Stimulated activated CD4-positive, alpha-beta T cell treated with anti-CD3 and anti-CD28 coated beads, TNF-alpha, amount 100 ng/mL, for 4 hours (primary cell): ENCODE results near the gene CPE.
"Not testable (repeated sequence)": the region's sequence is repeated elsewhere in the genome, so short reads cannot be mapped to it uniquely, and the experiment has no call there.

Experiments used
- DNase-seq, 3 experiments: peaks; one replicate each; pipeline ENCODE4 v3.0.0-alpha.2; 2020; ENCODE audit warnings: low read depth in 3 of 3

The CPE gene

DNA sequence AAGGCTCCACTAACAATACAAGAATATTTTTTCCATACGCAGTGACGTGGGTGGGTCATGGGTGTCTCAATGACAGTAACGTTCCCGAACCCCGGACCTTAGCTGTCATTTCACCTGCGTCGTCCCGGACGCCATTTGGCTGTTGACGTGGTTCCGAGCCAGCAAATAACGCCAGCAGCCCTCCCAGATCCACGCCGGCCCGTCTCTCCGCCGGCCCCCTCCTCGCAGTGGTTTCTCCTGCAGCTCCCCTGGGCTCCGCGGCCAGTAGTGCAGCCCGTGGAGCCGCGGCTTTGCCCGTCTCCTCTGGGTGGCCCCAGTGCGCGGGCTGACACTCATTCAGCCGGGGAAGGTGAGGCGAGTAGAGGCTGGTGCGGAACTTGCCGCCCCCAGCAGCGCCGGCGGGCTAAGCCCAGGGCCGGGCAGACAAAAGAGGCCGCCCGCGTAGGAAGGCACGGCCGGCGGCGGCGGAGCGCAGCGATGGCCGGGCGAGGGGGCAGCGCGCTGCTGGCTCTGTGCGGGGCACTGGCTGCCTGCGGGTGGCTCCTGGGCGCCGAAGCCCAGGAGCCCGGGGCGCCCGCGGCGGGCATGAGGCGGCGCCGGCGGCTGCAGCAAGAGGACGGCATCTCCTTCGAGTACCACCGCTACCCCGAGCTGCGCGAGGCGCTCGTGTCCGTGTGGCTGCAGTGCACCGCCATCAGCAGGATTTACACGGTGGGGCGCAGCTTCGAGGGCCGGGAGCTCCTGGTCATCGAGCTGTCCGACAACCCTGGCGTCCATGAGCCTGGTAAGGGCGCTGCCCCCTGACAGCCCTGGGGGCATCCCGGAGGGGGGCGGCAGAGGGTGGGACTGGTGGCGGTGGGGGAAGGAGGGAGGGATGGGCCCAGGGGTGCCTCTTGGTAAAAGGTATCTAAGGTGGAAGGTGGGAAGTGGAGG lies at the start of gene CPE:
Gene CPE (plus strand): TSS at position 264 of the 933 bp plus-strand sequence. CDS start 214 bp downstream, at position 478.
- peak; percentile 8 to 29 (median 12) for DNase-seq

DNA sequence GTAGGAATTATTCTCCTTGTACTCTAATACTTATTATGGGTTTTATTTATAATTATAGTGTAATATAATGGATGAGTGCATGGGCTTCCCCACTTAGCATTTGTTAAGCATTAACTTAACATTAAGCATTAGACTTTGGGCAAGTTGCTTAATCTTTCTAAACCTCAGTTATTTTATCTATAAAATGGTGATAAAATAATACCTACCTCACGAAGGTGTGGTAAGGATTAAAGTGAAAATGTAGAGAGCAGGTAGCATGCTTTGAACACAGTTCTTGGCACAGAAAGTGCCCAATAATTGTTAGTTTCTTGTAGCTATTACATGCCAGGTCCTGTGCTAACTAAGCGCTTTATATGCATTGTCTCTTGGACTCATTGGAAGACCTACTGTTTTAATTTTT lies 48.7 kb upstream of the CPE start:
- no peak for DNase-seq

DNA sequence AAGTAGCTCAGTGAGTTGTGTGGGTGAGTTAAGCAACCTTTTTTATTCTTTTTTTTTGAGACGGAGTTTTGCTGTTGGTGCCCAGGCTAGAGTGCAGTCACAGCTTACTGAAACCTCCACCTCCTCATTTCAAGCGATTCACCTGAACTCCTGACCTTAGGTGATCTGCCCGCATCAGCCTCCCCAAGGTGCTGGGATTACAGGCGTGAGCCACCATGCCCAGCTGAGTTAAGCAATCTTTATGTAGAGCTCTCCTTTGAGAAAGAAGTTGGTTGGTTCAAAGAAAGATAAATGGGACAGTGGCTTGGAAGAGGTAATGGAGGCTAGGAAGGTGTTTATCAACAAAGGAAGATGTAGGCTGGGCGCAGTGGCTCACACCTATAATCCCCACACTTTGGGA lies 48.1 kb upstream of the CPE start:
- DNase-seq, result no peak

DNA sequence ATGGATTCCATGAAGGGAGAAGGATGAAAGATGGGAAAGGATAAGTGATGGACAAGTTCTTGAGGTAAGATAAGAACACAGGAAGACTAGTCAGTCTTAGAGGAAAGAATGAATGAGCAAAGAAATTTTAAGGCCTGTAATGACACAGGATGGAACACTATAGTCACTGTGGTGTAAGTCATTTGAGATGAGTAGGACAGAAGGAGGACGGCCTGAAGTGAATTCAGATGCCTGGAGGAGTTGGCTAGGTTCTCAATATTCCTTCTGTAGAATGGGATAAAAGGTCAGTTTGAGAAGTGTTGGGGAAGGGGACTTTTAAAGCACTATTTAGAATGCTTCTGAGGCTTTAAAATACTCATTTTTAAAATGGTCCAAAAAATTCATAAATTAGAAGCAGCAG lies 47.4 kb upstream of the CPE start:
- no peak for DNase-seq

DNA sequence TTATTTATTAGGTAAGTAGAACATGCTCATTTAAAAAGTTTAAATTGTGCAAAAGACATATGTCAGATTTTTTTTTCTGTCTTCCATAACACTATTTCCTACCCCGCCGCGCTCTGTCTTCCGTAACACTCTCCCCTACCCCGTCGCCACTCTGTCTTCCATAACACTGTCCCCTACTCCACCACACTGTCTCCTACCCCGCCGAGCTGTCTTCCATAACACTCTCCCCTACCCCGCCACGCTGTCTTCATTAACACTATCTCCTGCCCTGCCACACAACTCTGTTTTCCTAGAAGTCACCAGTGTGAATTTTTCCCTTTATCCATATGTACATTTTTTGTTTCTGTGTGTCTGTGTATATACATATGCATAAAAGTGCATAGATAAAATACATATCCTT lies 47.0 kb upstream of the CPE start:
- DNase-seq, result no peak

DNA sequence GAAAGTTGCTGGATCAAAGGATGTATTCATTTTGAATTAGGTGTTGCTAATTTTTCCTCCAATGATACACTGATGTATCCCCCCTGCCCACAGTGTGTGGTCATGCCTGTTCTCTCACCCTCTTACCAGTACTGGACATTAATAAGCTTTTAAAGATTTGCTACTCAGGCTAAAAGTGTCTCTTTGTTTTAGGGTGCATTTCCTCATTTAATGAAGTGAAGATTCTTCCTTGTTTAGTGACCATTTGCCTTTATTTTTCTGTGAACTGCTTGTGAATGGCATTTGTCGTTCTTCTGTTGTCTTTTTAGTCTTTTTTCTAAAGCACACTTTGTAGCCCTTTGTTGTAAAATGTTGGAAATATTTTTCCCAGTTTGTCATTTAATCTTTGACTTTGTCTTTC lies 46.3 kb upstream of the CPE start:
- DNase-seq, result no peak

DNA sequence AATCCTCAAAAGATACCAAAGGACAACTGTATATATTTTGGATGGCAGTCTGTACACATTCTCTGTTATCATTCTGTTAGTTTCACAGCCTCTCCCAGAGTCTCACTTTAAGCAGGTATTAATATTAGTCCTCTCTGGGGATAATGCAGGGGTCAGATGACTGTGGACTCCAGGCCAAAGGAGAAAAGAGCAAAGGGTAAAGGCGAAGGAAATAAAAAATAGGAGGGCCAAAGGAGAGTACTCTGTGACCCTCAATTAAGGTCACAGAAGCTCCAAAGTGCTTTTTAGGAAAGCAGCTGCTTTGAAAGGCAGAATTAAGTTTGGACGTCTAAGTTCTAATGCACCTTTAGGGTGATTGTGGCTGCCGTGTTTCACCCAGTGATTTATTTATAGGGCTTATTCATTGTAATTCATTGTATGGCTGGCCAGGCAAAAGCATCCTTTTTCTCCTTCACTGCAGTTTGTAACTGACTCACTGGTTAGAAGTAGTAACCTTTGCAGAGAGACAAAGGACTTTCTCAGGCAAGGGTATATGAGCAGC lies 43.6 kb upstream of the CPE start:
- DNase-seq, result no peak

DNA sequence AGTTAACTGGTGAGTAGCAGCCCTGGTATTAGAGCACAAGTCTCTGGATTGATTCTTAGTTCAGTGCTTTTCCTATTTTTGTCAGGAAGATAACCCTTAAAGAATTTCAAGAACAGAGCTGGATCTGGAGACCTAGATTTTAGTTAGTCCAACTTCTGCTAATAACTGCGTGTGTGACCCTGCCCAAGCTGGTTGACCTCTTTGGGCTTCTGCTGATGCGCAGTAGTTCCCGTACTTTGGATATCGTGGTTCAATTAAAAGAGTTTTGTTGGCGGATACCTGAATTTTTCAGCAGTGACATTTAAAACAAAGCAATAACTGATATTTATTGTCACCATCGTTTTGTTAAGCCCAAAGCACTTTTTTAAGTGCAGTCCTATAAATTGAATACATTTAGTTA lies 42.1 kb upstream of the CPE start:
- no peak for DNase-seq

DNA sequence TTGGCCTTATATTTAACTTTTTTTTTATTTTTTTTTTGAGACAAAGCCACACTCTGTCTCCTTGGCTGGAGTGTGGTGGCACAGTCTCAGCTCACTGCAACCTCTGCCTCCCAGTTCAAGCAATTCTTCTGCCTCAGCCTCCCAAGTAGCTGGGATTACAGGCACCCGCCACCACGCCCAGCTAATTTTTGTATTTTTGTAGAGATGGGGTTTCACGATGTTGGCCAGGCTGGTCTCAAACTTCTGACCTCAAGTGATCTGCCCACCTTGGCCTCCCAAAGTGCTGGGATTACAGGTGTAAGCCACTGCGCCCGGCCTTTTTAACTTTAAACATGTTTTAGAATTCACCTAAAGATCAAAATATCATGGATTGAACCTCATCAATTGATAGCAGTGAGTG lies 36.5 kb upstream of the CPE start:
- not testable (repeated sequence) for DNase-seq

DNA sequence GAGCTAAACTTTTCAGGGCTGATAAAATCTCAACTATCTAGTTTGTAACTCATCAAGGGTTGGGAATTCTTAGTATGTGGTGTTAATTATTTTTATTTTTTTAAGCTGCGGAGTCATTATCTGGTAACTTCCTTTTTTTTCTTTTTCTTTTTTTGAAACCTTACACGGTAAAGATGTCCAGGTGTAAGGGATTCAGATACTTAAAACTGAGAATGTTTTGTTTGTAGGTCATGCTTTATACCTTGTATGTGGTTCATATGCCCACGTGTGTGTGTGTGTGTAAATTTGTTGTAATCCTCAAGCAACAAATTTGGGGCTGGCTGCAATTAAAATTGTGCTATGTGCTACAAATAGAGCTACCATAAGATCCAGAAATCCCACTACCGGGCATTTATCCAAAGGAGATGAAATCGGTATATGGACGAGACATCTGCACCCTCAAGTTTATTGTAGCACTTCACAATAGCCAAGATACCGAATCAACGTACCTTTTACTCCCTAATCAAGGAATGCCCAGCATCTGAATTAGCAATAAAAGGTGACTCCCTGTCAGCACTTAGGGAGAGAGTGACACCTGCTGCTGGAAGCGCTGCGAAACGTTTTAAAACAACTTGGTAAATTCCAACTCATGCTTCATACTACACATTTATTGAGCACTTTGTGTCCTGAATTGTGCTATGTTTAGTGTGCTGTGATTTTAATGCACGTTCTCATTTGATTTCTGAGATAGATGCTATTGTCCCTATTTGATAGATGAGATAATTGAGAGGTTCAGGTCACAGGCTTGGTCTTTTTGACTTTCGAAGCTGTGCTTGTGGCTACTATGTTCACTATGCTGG lies 35.2 kb upstream of the CPE start:
- DNase-seq, result no peak

DNA sequence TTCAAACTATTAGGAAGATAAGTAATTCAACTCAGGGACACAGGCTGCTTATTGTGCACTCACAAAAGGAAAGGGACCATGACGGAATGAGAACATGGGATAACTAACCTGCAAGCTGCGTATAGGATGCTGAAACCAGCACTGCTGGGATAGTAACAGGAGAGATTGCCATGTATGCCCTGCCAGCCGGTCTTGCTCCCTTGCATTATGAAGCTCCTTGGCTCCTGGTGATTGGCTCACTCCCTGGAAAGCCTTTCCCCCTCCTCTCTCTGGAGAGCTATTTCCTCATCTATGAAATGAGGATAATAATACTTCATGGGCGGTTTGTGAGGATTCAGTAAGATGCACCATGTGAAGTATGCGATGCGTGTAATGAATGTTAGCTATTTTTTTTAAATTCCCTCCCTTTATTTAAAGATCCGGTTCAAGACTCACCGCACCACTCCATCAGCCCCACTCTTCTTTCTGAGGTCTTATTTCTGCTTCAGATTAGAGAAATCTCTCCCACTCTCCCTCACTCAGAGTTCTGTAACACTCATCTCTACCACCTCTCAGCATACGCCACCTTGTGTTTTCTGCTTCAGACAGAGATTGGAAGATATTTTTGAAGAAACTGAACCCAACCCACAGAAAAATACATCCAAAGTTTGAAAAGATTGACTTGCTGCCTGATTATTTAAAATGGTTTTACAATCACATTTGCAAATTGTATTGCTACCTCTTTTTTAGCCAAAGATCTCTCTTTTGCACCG lies 33.0 kb upstream of the CPE start:
- DNase-seq, result no peak

DNA sequence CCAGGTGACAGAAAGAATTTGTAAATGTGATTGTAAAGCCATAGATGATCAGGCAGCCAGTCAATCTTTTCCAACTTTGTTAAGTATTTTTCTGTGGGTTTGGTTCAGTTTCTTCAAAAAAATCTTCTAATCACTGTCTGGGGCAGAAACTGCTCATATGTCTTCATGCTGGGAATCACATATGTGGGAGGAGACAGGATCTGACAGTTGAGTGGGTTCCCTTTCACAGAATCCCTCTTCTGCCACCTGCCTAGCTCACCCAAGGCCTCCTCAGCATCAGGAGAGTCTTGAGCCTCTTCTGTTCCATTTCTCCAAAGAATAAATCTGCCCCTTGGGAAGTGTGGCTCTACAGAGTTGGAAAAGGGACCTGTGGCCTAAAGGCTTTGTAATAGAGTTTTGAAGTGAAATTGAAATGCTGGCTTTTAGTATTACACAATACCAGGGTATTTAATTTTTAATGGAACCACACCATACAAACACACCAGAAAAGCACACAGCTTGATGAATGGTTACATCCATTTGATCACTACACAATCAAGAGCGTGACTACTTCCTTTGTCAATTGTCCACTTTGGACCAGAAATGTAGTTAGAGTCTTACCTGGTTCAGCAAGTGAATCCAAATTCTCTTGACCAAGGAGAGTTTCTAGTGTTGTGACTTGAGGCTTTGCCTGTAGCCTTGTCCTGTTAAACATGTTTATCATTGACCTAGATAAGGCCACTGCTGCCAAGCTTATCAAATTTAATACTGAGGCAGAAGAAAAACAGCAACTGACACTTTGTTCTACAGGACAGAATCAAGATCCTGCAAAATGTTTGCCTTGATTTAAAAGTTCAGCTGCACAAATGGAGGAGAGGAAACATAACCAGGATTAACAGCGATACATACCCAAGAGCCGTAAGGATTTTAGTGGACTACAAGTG lies 30.9 kb upstream of the CPE start:
- DNase-seq, result no peak

DNA sequence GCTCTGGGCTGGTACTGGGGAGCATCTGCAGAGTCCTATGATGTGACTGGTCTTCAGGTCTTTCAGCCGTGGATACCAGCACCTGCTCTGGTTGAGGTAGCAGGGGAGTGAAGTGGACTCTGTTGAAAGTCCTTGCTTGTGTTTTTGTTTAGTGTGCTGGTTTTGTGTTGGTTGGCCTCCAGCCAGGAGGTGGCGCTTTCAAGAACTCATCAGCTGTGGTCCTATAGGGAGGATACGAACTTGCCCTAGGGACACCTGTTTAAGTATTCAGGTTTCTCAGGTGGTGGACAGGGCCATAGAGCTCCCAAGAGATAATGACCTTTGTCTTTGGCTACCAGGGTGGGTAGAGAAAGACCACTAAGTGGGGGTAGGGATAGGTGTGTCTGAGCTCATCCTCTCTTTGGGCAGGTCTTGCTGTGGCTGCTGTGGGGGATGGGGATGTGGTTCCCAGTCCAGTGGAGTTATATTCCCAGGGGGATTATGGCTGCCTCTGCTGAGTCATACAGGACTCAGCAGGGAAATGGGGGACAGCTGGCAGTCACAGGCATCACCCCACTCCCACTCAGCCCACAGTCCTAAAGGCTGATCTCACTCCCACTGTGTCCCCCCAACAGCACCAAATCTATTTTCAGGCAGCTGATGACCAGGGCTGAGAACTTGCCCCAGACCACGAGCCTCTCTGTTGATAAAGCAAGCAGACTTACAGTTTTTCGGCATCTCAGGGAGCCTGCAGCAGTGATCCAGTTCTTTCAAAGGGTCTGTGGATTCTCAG lies 27.3 kb upstream of the CPE start:
- DNase-seq, result no peak

DNA sequence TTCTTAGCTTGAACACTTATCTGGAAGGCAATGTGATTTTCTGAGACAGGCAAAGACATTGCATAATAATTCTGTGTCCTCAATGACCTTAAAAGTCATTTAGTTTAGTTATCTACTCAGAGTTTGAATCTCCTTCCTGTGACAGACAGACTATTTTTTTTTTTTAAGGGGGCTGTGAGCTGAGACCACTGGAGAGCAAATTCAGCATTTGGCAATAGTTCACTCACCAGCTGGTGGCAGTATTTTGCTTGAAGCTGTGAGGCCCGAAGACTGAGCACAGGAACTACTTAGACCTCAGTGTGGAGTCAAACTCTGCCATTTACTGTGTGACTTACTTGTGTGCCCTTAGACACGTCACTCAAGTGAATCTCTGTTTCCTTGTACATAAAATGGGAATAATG lies 22.9 kb upstream of the CPE start:
- no peak for DNase-seq

DNA sequence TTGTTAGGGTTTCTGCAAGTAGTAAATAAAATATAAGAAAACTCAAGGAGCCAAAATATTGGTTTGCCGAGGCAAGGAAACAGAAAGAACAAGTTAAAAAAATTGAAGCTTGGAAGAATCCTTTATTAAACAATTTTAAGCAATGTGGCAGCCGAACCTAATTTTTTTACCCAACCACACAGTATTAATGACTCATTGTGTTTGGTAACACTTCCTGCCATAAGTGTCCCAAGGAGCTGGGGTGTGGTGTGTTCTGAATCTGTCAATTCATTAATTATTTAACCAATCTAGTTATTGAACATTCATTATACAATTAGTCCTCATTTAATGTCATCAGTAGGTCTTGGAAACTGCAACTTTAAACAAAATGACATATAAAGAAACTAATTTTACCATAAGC lies 19.3 kb upstream of the CPE start:
- DNase-seq, result no peak

DNA sequence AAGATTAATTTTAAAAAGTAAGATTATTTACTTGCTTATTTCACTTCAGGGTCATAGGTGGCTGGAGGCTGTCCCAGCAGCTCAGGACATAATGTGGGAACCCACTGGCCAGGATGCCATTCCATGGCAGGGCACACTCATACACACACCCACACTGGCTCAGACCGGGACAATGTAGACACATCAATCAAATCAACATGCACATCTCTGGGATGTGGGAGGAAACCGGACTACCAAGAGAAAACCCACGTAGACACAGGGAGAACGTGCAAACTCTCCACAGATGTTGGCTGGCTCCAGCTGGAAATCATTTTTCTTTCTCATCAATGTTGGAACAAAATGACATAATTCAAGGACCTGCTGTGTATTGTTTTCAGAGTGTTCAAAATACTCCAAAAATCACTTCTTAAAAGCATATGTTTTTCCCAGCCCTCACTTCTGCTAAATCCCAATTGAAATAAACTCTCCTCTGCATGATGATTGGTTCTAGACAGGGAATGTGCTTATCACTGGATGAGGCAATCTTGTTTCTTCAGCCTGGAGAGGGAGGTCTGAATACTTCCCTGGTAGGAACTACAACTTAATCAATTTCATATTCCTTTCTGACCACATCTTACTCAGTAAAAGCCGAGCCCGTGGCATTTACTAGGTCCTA lies 18.6 kb upstream of the CPE start:
- DNase-seq, result no peak

DNA sequence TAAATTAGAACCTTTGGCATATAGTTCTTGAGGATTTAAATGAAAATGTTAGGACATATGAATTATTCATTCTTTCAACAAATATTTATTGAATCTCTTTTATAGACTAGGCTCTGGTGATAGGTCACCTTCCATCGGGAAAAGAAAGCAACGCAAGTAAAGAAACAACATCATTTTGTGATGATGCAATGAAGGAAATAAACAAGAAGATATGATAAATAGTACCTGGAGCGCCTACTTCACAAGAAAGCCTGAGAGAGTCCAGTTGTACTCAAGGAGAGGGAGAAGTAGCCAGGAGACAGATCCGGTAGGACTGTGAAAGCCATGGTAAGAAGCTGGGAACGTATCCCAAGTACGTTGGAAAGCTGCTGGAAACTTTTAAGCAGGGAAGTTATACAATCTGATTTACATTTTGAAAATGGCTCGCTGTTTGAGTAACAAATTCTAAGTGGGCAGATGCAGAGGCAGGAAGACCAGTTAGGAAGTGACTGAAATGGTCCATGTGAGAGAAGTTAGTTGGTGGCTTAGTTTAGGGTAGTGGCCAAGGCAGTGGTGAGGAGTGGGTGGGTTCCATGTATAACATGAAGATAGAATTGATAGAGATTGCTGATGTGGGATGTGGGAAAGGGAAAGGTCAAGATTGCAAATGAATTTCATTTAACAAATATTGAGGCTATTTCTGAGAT lies 17.7 kb upstream of the CPE start:
- DNase-seq, result no peak

DNA sequence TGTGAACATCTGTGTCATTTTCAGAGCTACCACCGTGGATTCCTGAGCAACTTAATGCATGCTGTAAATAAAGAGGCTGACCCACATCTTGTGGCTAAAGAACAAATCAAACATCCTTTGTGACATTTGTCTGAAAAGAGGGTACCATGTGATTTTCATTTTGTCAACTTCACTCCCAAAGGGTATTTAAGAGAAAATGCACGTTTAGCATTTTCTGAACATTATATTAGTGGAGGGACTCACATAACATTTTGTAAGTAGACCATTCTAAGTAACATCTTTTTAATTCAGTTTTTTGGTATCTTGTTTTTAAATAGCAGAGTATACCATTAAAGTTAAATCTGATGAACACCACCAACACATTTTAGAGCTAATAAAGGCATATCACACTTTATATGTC lies 17.0 kb upstream of the CPE start:
- DNase-seq, result no peak
